H9 (cell line): ENCODE measurements around the gene STK32C. TPM values are rescaled to one million over a fixed set of nuclear protein-coding genes. Genes with fewer than 3 reads are reported as not detected.

Source experiments
- DNase-seq: peaks from one replicate; pipeline ENCODE4 v3.0.0-alpha.2; 2017
- H2AFZ ChIP-seq: one replicate; pipeline ENCODE4 v1.6.1; 2013; ENCODE audit warnings: mild to moderate bottlenecking, low read length, control low read depth, moderate library complexity
- H2AK5ac ChIP-seq: 2 replicates; pipeline ENCODE4 v1.6.1; 2013; ENCODE audit warnings: low read length, control low read depth, mixed read lengths; ENCODE audit not compliant: insufficient read length
- H2BK120ac ChIP-seq: one replicate; pipeline ENCODE4 v1.6.1; 2013; ENCODE audit warnings: low read depth, mild to moderate bottlenecking, low read length, control low read depth, inconsistent platforms; ENCODE audit not compliant: poor library complexity, severe bottlenecking
- H2BK12ac ChIP-seq: 2 replicates; pipeline ENCODE4 v1.6.1; 2013; ENCODE audit warnings: low read length, control low read depth, mixed read lengths, low read depth; ENCODE audit not compliant: insufficient read length
- H2BK15ac ChIP-seq: 2 replicates; pipeline ENCODE4 v1.6.1; 2013; ENCODE audit warnings: low read depth, low read length, control low read depth
- H2BK20ac ChIP-seq: one replicate; pipeline ENCODE4 v1.6.1; 2013; ENCODE audit warnings: low read depth, mild to moderate bottlenecking, low read length, control low read depth, inconsistent platforms; ENCODE audit not compliant: poor library complexity, severe bottlenecking
- H2BK5ac ChIP-seq: 2 replicates; pipeline ENCODE4 v1.6.1; 2013; ENCODE audit warnings: low read length, control low read depth, mixed read lengths; ENCODE audit not compliant: insufficient read length
- H3K14ac ChIP-seq: 2 replicates; pipeline ENCODE4 v1.6.1; 2013; ENCODE audit warnings: low read length, control low read depth; ENCODE audit not compliant: insufficient read depth
- H3K18ac ChIP-seq: 2 replicates; pipeline ENCODE4 v1.6.1; 2013; ENCODE audit warnings: low read depth, mild to moderate bottlenecking, mixed read lengths, low read length, control low read depth; ENCODE audit not compliant: insufficient read length
- H3K23ac ChIP-seq: 2 replicates; pipeline ENCODE4 v1.6.1; 2013; ENCODE audit warnings: low read length, control low read depth, mixed read lengths, low read depth; ENCODE audit not compliant: insufficient read length
- H3K23me2 ChIP-seq: 2 replicates; pipeline ENCODE4 v1.6.1; 2013; ENCODE audit warnings: low read depth, mild to moderate bottlenecking, mixed read lengths, low read length, control low read depth; ENCODE audit not compliant: insufficient read length, poor library complexity, severe bottlenecking
- H3K27ac ChIP-seq: 2 replicates; pipeline ENCODE4 v1.5.1; 2013; ENCODE audit warnings: low read length, control low read depth, mixed read lengths, low read depth; ENCODE audit not compliant: insufficient read length
- H3K27me3 ChIP-seq: 2 replicates; pipeline ENCODE4 v1.6.1; 2013; ENCODE audit warnings: low read length, control low read depth, inconsistent platforms; ENCODE audit not compliant: insufficient read depth
- H3K4ac ChIP-seq: 2 replicates; pipeline ENCODE4 v1.6.1; 2013; ENCODE audit warnings: low read depth, mild to moderate bottlenecking, control low read depth, inconsistent platforms, low read length, moderate library complexity
- H3K4me1 ChIP-seq: 2 replicates; pipeline ENCODE4 v1.6.1; 2013; ENCODE audit warnings: low read length, control low read depth, inconsistent platforms; ENCODE audit not compliant: insufficient read depth
- H3K4me2 ChIP-seq: 2 replicates; pipeline ENCODE4 v1.6.1; 2013; ENCODE audit warnings: low read length, control low read depth, mixed read lengths; ENCODE audit not compliant: insufficient read length, insufficient read depth
- H3K56ac ChIP-seq: 2 replicates; pipeline ENCODE4 v1.6.1; 2013; ENCODE audit warnings: low read depth, mild to moderate bottlenecking, mixed read lengths, low read length, control low read depth; ENCODE audit not compliant: insufficient read length
- H3K79me1 ChIP-seq: 2 replicates; pipeline ENCODE4 v1.6.1; 2013; ENCODE audit warnings: low read depth, mild to moderate bottlenecking, moderate library complexity, low read length, control low read depth, inconsistent platforms; ENCODE audit not compliant: insufficient read depth, poor library complexity, severe bottlenecking
- H3K79me2 ChIP-seq: 2 replicates; pipeline ENCODE4 v1.6.1; 2013; ENCODE audit warnings: low read length, control low read depth, inconsistent platforms; ENCODE audit not compliant: insufficient read depth
- H3K9ac ChIP-seq: 2 replicates; pipeline ENCODE4 v1.6.1; 2013; ENCODE audit warnings: low read length, control low read depth, mixed read lengths; ENCODE audit not compliant: insufficient read length; ENCODE audit errors: extremely low read depth
- H3K9me3 ChIP-seq: one replicate; pipeline ENCODE4 v1.6.1; 2013; ENCODE audit warnings: low read depth, low read length, inconsistent platforms; ENCODE audit not compliant: control insufficient read depth
- H3T11ph ChIP-seq: one replicate; pipeline ENCODE4 v1.6.1; 2013; ENCODE audit warnings: mild to moderate bottlenecking, low read length, control low read depth, inconsistent platforms
- H4K20me1 ChIP-seq: one replicate; pipeline ENCODE4 v1.6.1; 2013; ENCODE audit not compliant: control insufficient read depth, insufficient read length, insufficient read depth
- H4K5ac ChIP-seq: 2 replicates; pipeline ENCODE4 v1.6.1; 2013; ENCODE audit warnings: low read depth, mild to moderate bottlenecking, mixed read lengths, low read length, control low read depth; ENCODE audit not compliant: insufficient read length
- H4K8ac ChIP-seq: replicated peaks from 2 replicates; pipeline ENCODE4 v1.6.1; 2013; ENCODE audit warnings: low read length, control low read depth, mixed read lengths, low read depth; ENCODE audit not compliant: insufficient read length
- H4K91ac ChIP-seq: 2 replicates; pipeline ENCODE4 v1.6.1; 2013; ENCODE audit warnings: low read depth, mild to moderate bottlenecking, moderate library complexity, mixed read lengths, low read length, control low read depth; ENCODE audit not compliant: insufficient read length
- H3K27ac Mint-ChIP-seq, 3 experiments: 2 replicates in 2 of 3; 3 replicates in 1 of 3; pipeline ENCODE4 v1.8.0; 2020 to 2021; ENCODE audit warnings: mixed read lengths in 3 of 3, mild to moderate bottlenecking in 1 of 3, moderate library complexity in 1 of 3
- H3K27me3 Mint-ChIP-seq: 2 replicates; pipeline ENCODE4 v1.8.0; 2021; ENCODE audit warnings: low read depth, mild to moderate bottlenecking, moderate library complexity, mixed read lengths
- H3K36me3 Mint-ChIP-seq, 3 experiments: 2 replicates in 2 of 3; 3 replicates in 1 of 3; pipeline ENCODE4 v1.8.0; 2020 to 2021; ENCODE audit warnings: low read depth in 3 of 3, mixed read lengths in 3 of 3; ENCODE audit not compliant: insufficient read depth in 1 of 3
- H3K4me1 Mint-ChIP-seq, 2 experiments: 2 replicates each; pipeline ENCODE4 v1.8.0; 2020; ENCODE audit warnings: mixed read lengths in 2 of 2
- H3K4me3 Mint-ChIP-seq, 2 experiments: 2 replicates in 1 of 2; 3 replicates in 1 of 2; pipeline ENCODE4 v1.8.0; 2020 to 2021; ENCODE audit warnings: mild to moderate bottlenecking in 2 of 2, mixed read lengths in 2 of 2, moderate library complexity in 1 of 2
- H3K9me3 Mint-ChIP-seq, 2 experiments: 2 replicates in 1 of 2; 3 replicates in 1 of 2; pipeline ENCODE4 v1.8.0; 2020; ENCODE audit warnings: mild to moderate bottlenecking in 2 of 2, mixed read lengths in 2 of 2, moderate library complexity in 1 of 2
- CTCF ChIP-seq: fragments of 200-600 bp; sonication (generic); conservative IDR thresholded peaks from 3 replicates; pipeline ENCODE4 v1.8.0; 2021; ENCODE audit warnings: antibody characterized with exemption, mild to moderate bottlenecking
- WGBS: extraction: QIAGEN DNeasy Blood & Tissue Kit; methylation state at CpG from one replicate; pipeline ENCODE4 v1.1.7; 2013; ENCODE audit warnings: missing lambda C conversion rate, low lambda C conversion rate, mixed read lengths; ENCODE audit not compliant: insufficient read length; ENCODE audit errors: extremely low coverage; 5-methylcytosine and 5-hydroxymethylcytosine counted together
- total RNA-seq: library from RNA; stranded (reverse); gene quantifications from 2 replicates; pipeline ENCODE4 v1.2.1, GENCODE V29; 2021

STK32C gene
- total RNA-seq, 1 experiment from 2014 or later, result 11.3 TPM

- Histone ChIP-seq H3T11ph (no peak overlapping the region), H3K4ac (no peak overlapping the region)
These were observed 104.3 kb downstream of the STK32C start for GRCh38 chr10:132203256-132204077.

More at GRCh38 chr10:132203256-132204077, 104.3 kb downstream of the STK32C start:
- Histone ChIP-seq H2BK120ac (no peak overlapping the region), H3K18ac (no peak overlapping the region), H3K56ac (no peak overlapping the region), H4K91ac (no peak overlapping the region), H2BK12ac (no peak overlapping the region), H4K8ac (no peak overlapping the region), H2BK20ac (no peak overlapping the region), H3K79me1 (no peaks in the 10 kb centered on the region), H2AFZ (no peak overlapping the region), H3K14ac (no peak overlapping the region; the same call in 1 of the 2 replicates), H3K4me1 (no peaks in the 10 kb centered on the region), H3K23me2 (no peaks in the 10 kb centered on the region), H4K20me1 (no peaks in the 10 kb centered on the region), H3K23ac (no peak overlapping the region), H2BK15ac (no peak overlapping the region), H3K9ac (no peak overlapping the region), H2AK5ac (no peak overlapping the region), H3K27ac (no peak overlapping the region), H3K27me3 (no peaks in the 10 kb centered on the region), H4K5ac (no peak overlapping the region), H3K4me2 (no peak overlapping the region), H2BK5ac (no peak overlapping the region), H3K79me2 (no peaks in the 10 kb centered on the region), H3K9me3 (no peaks in the 10 kb centered on the region)
- DNase-seq, result no peak
- Mint-ChIP-seq H3K27me3 (no peaks in the 10 kb centered on the region), H3K4me3 (no peak overlapping the region; a peak in 1 of 5 replicates), H3K4me1 (no peaks in the 10 kb centered on the region), H3K9me3 (no peaks in the 10 kb centered on the region), H3K27ac (0 out of 7 replicates have a peak overlapping the region, but pooled peaks of 1 of the 3 experiments have one; percentile 40), H3K36me3 (peaks cover 0 to 5% (median 0%) of the 10 kb centered on the region in 3 experiments; a peak in 2 of 7 replicates)
- TF ChIP-seq CTCF, result no peak
- no CpG with 5 or more reads among the region's 34 CpGs for WGBS
